CD14-positive monocyte (primary cell): Measurements from ENCODE around the gene NT5C1A. TPM values are rescaled to one million over a fixed set of nuclear protein-coding genes. Genes with fewer than 3 reads are reported as not detected.

ENCODE experiments used
- DNase-seq, 3 donors: peaks; one replicate each; pipeline ENCODE4 v3.0.0-alpha.2; 2011 to 2022
- H2AFZ ChIP-seq: 2 replicates; pipeline ENCODE4 v1.6.0; 2012; ENCODE audit warnings: mild to moderate bottlenecking, low read depth, low read length, inconsistent platforms; ENCODE audit not compliant: insufficient read depth, poor library complexity, severe bottlenecking
- H3K27ac ChIP-seq, 2 donors: 1 replicate in 1 of 2; 2 replicates in 1 of 2; pipeline ENCODE4 v1.5.1; 2012 to 2013; ENCODE audit warnings: low read length in 2 of 2, control low read depth in 1 of 2, inconsistent platforms in 1 of 2, low read depth in 1 of 2, mild to moderate bottlenecking in 1 of 2
- H3K27me3 ChIP-seq, 2 donors: one replicate each; pipeline versions ENCODE4 v1.6.0 to v1.6.1; 2011 to 2013; ENCODE audit warnings: low read length in 2 of 2; ENCODE audit not compliant: control insufficient read depth in 2 of 2, insufficient read depth in 2 of 2
- H3K36me3 ChIP-seq, 2 donors: replicated peaks in 1 of 2; 1 replicate in 1 of 2; 2 replicates in 1 of 2; pipeline versions ENCODE4 v1.5.1 to v1.6.1; 2012 to 2013; ENCODE audit warnings: low read length in 2 of 2, control low read depth in 1 of 2, inconsistent platforms in 1 of 2, mild to moderate bottlenecking in 1 of 2; ENCODE audit not compliant: insufficient read depth in 2 of 2, control insufficient read depth in 1 of 2
- H3K4me1 ChIP-seq, 2 donors: 1 replicate in 1 of 2; 2 replicates in 1 of 2; pipeline versions ENCODE4 v1.5.1 to v1.6.1; 2012 to 2013; ENCODE audit warnings: low read length in 2 of 2, control low read depth in 1 of 2, inconsistent platforms in 1 of 2, mild to moderate bottlenecking in 1 of 2, moderate library complexity in 1 of 2; ENCODE audit not compliant: insufficient read depth in 2 of 2, control insufficient read depth in 1 of 2
- H3K4me2 ChIP-seq: replicated peaks from 2 replicates; pipeline ENCODE3; 2012; ENCODE audit warnings: low read length, moderate library complexity, mild to moderate bottlenecking; ENCODE audit not compliant: poor library complexity, severe bottlenecking; ENCODE audit errors: extremely low read depth
- H3K4me3 ChIP-seq, 3 experiments: fragments of 200-600 bp in 1 of 3; sonication (generic) in 1 of 3; replicated peaks in 1 of 3; 1 replicate in 2 of 3; 2 replicates in 1 of 3; pipeline ENCODE4 v1.5.1; 2011 to 2013; ENCODE audit warnings: low read length in 3 of 3, mild to moderate bottlenecking in 3 of 3, control low read depth in 2 of 3, low read depth in 2 of 3, inconsistent platforms in 1 of 3, moderate library complexity in 1 of 3
- H3K79me2 ChIP-seq: 2 replicates; pipeline ENCODE4 v1.6.0; 2012; ENCODE audit warnings: mild to moderate bottlenecking, control low read depth, inconsistent platforms, low read length, moderate library complexity; ENCODE audit not compliant: insufficient read depth
- H3K9ac ChIP-seq: 2 replicates; pipeline ENCODE4 v1.6.0; 2017; ENCODE audit warnings: low read length, mild to moderate bottlenecking; ENCODE audit not compliant: insufficient read depth, poor library complexity, severe bottlenecking
- H3K9me3 ChIP-seq, 2 donors: replicated peaks in 1 of 2; 1 replicate in 1 of 2; 2 replicates in 1 of 2; pipeline versions ENCODE4 v1.5.1 to v1.6.1; 2012 to 2013; ENCODE audit warnings: low read length in 2 of 2, control low read depth in 1 of 2; ENCODE audit not compliant: control insufficient read depth in 1 of 2, insufficient read depth in 1 of 2
- H4K20me1 ChIP-seq: 2 replicates; pipeline ENCODE4 v1.6.0; 2012; ENCODE audit warnings: mild to moderate bottlenecking, low read length, control low read depth, moderate library complexity; ENCODE audit not compliant: insufficient read depth
- H3K27ac Mint-ChIP-seq, 7 donors: one replicate each; pipeline ENCODE4 v1.8.0; 2020; ENCODE audit warnings: mild to moderate bottlenecking in 7 of 7, mixed read lengths in 7 of 7, moderate library complexity in 6 of 7, inconsistent platforms in 2 of 7
- H3K27me3 Mint-ChIP-seq, 3 donors: one replicate each; pipeline ENCODE4 v1.8.0; 2021 to 2022; ENCODE audit warnings: low read depth in 3 of 3, mild to moderate bottlenecking in 3 of 3, mixed read lengths in 3 of 3, moderate library complexity in 3 of 3, inconsistent platforms in 1 of 3
- H3K36me3 Mint-ChIP-seq, 2 donors: one replicate each; pipeline ENCODE4 v1.8.0; 2020; ENCODE audit warnings: mixed read lengths in 2 of 2, inconsistent platforms in 1 of 2, mild to moderate bottlenecking in 1 of 2
- H3K4me1 Mint-ChIP-seq: one replicate; pipeline ENCODE4 v1.8.0; 2020; ENCODE audit warnings: mild to moderate bottlenecking, mixed read lengths
- H3K4me3 Mint-ChIP-seq, 2 donors: one replicate each; pipeline ENCODE4 v1.8.0; 2020; ENCODE audit warnings: mild to moderate bottlenecking in 2 of 2, mixed read lengths in 2 of 2, moderate library complexity in 1 of 2
- H3K9me3 Mint-ChIP-seq, 7 donors: one replicate each; pipeline ENCODE4 v1.8.0; 2020 to 2022; ENCODE audit warnings: mixed read lengths in 7 of 7, mild to moderate bottlenecking in 6 of 7, moderate library complexity in 6 of 7, inconsistent platforms in 2 of 7
- WGBS: methylation state at CpG from one replicate; pipeline ENCODE4 v1.1.5; 2013; ENCODE audit warnings: missing lambda C conversion rate; ENCODE audit not compliant: insufficient coverage; 5-methylcytosine and 5-hydroxymethylcytosine counted together
- intact Hi-C, 2 donors: fragments of 100-400 bp; cut with micrococcal nuclease; formaldehyde crosslinking; loops; one replicate each; pipeline versions ENCODE4 v1.15.0 to v1.15.1; 2023
- polyA plus RNA-seq, 3 donors: library from polyadenylated mRNA; depleted of rRNA in 1 of 3; unstranded in 2 of 3; stranded (reverse) in 1 of 3; fragments of 300-500 nt in 2 of 3; fragments of >200 nt in 1 of 3; fragmentation: Illumina TruSeq in 2 of 3; gene quantifications; 1 replicate in 2 of 3; 2 replicates in 1 of 3; pipeline ENCODE4 v1.2.3, GENCODE V29; 2012 to 2021
- TF ChIP-seq, protein P1 (sequence below): fragments of 200-600 bp; IDR thresholded peaks from one replicate; pipeline ENCODE4 v1.8.0; 2022; ENCODE audit warnings: antibody characterized with exemption, mild to moderate bottlenecking

NT5C1A gene
- polyA plus RNA-seq, 3 donors = not detected

DNA sequence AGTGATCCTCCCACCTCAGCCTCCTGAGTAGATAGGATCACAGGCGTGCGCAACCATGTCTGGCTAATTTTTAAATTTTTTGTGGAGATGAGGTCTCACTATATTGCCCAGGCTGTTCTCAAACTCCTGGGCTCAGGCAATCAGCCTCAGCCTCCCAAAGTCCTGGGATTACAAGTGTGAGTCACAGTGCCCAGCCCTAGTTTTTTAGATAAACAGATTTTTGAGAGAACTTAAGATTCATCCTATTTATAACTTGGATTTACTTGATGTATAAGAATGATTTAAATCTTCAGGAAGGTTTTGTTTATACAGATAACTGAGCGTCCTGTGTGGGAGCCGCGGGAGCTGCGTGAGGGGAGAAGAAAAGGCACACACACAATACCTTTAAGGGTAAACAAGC lies 58.7 kb downstream of the NT5C1A start:
- H3K27me3 Mint-ChIP-seq = peaks cover 4 to 16% (median 7%) of the 10 kb centered on the region in 3 donors
- H3K9me3 Mint-ChIP-seq = peaks cover 0 to 3% (median 0%) of the 10 kb centered on the region in 7 donors
- no peaks in the 10 kb centered on the region for H3K36me3 ChIP-seq
- H3K9ac ChIP-seq = no peak overlapping the region
- H3K9me3 ChIP-seq = no peaks in the 10 kb centered on the region
- H3K4me2 ChIP-seq = no peak overlapping the region
- no peak overlapping the region for H3K4me3 ChIP-seq
- no peaks in the 10 kb centered on the region for H4K20me1 ChIP-seq
- peaks cover 0 to 4% of the 10 kb centered on the region in 2 donors for H3K4me1 ChIP-seq
- no peak overlapping the region for H3K27ac Mint-ChIP-seq
- no peaks in the 10 kb centered on the region for H3K79me2 ChIP-seq
- whole genome bisulfite sequencing = no CpG with 5 or more reads among the region's 6 CpGs
- H3K4me3 Mint-ChIP-seq = no peak overlapping the region
- DNase-seq = no peak
- intact Hi-C loops = loop anchor here in 1 of 2 donors (5.0 kb wide), 1 partner anchor 39 kb away; no protein-coding TSS in a partner anchor
- TF ChIP-seq, protein P1, sequence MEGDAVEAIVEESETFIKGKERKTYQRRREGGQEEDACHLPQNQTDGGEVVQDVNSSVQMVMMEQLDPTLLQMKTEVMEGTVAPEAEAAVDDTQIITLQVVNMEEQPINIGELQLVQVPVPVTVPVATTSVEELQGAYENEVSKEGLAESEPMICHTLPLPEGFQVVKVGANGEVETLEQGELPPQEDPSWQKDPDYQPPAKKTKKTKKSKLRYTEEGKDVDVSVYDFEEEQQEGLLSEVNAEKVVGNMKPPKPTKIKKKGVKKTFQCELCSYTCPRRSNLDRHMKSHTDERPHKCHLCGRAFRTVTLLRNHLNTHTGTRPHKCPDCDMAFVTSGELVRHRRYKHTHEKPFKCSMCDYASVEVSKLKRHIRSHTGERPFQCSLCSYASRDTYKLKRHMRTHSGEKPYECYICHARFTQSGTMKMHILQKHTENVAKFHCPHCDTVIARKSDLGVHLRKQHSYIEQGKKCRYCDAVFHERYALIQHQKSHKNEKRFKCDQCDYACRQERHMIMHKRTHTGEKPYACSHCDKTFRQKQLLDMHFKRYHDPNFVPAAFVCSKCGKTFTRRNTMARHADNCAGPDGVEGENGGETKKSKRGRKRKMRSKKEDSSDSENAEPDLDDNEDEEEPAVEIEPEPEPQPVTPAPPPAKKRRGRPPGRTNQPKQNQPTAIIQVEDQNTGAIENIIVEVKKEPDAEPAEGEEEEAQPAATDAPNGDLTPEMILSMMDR = no peak
- peaks cover 7% of the 10 kb centered on the region for H3K4me1 Mint-ChIP-seq
- H3K27me3 ChIP-seq = no peaks in the 10 kb centered on the region
- H2AFZ ChIP-seq = no peak overlapping the region
- no peaks in the 10 kb centered on the region for H3K36me3 Mint-ChIP-seq
- no peak overlapping the region for H3K27ac ChIP-seq

DNA sequence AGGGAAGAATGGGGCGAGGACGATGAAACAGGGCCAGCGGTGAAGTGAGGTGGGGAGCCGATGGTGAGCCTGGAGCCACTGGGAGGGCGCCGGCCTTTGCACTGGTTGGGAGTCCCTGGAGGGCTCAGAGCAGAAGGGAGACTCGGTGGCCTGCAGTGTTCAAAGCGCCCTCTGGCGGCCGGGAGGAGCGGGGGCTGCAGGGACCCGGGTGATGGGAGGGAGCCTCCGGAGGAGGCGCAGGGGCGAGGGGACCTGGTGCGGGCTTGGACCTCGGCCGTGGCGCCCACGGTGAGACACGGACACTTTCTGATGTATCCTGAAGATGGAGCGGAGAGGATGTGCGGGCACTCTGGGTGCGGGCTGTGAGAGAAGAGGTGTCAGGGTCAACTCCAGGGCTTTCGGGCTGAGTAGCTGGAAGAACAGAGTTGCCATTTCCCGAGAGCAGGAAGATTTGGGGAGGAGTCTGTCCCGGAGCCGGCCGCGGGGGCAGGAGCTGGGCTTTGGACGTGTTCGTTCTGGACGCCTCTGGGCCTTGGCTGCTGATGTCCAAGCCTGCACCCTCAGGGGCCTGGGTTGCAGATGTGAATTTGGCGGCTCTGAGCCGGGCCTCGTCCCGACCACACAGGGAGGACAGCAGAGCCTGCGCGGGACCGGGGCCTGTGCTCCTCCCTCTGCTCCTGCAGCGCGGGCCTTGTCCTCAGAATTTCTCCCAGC lies 62.1 kb downstream of the NT5C1A start:
- peak; percentile 21 to 69 (median 44) for DNase-seq
- intact Hi-C loops = loop anchor here in 1 of 2 donors (2.0 to 5.0 kb wide), 2 partner anchors 43 to 111 kb away; no protein-coding TSS in a partner anchor
- H3K9me3 ChIP-seq = no peaks in the 10 kb centered on the region
- Mint-ChIP-seq H3K27me3 (peaks cover 2 to 8% (median 4%) of the 10 kb centered on the region in 3 donors), H3K36me3 (no peaks in the 10 kb centered on the region), H3K4me1 (peaks cover 8% of the 10 kb centered on the region), H3K27ac (peak overlapping the region in 1 of 7 donors; percentile 25), H3K9me3 (no peaks in the 10 kb centered on the region), H3K4me3 (peak overlapping the region; percentile 13 to 57)
- H2AFZ ChIP-seq = peak overlapping the region; percentile 63
- no peak overlapping the region for H3K4me3 ChIP-seq
- H3K36me3 ChIP-seq = no peaks in the 10 kb centered on the region
- WGBS = 43% methylated on average over 40 of the region's 42 CpGs
- H3K4me2 ChIP-seq = no peak overlapping the region
- no peaks in the 10 kb centered on the region for H4K20me1 ChIP-seq
- TF ChIP-seq, protein P1 = peak; percentile 91
- no peaks in the 10 kb centered on the region for H3K79me2 ChIP-seq
- H3K4me1 ChIP-seq = peaks cover 0 to 4% of the 10 kb centered on the region in 2 donors
- no peaks in the 10 kb centered on the region for H3K27me3 ChIP-seq
- no peak overlapping the region for H3K9ac ChIP-seq
- H3K27ac ChIP-seq = no peak overlapping the region

Other genes starting within 250 kb of the NT5C1A start
- gene BMP8A, start 180.5 kb downstream of the NT5C1A start, polyA plus RNA-seq = not detected
- gene PABPC4, start 95.3 kb downstream of the NT5C1A start, polyA plus RNA-seq = 100 to 1,000 TPM in 1 of 3 donors, 10 to 100 TPM in 2; 11.5 to 181 (median 15.5) TPM
- gene HEYL, start 32.5 kb downstream of the NT5C1A start, polyA plus RNA-seq = under 1 TPM; 0.04 to 0.15 (median 0.15) TPM
- gene HPCAL4, start 19.3 kb upstream of the NT5C1A start, polyA plus RNA-seq = under 1 TPM in 2 of 3 donors, not detected in 1; 0.03 to 0.05 TPM
- 10 to 100 TPM; 48.8 to 55.9 (median 48.9) TPM for gene PPIE, start 66.8 kb upstream of the NT5C1A start, polyA plus RNA-seq
- gene OXCT2, start 99.2 kb upstream of the NT5C1A start, polyA plus RNA-seq = 1 to 10 TPM in 1 of 3 donors, under 1 TPM in 2; 0.16 to 1.4 (median 0.38) TPM
- gene BMP8B, start 116.8 kb upstream of the NT5C1A start, polyA plus RNA-seq = 1 to 10 TPM in 1 of 3 donors, under 1 TPM in 2; 0.14 to 1.3 (median 0.24) TPM
- 10 to 100 TPM; 14.5 to 15.8 (median 15.0) TPM for gene TRIT1, start 211.4 kb upstream of the NT5C1A start, polyA plus RNA-seq
- gene MYCL, start 229.8 kb upstream of the NT5C1A start, polyA plus RNA-seq = 10 to 100 TPM; 24.8 to 84.0 (median 74.7) TPM